DMS79 (cell line): ENCODE data around the gene SLMAP.

ENCODE experiments used
- DNase-seq: peaks from one replicate; lab custom pipeline; 2025; lab: John Stamatoyannopoulos, UW

The SLMAP gene

GRCh38 chr3:57942388-57942787 lies 186.3 kb downstream of the SLMAP start:
- DNase-seq, result no peak

GRCh38 chr3:57942872-57943283 lies 186.8 kb downstream of the SLMAP start:
- no peak for DNase-seq

GRCh38 chr3:57943525-57944495 lies 187.7 kb downstream of the SLMAP start:
- no peak for DNase-seq

- no peak for DNase-seq
Observed at GRCh38 chr3:57946970-57947381, 190.9 kb downstream of the SLMAP start.

GRCh38 chr3:57948080-57948671 lies 192.1 kb downstream of the SLMAP start:
- DNase-seq, result no peak

- DNase-seq, result no peak
Observed at GRCh38 chr3:57948781-57949242, 192.7 kb downstream of the SLMAP start.

- DNase-seq, result no peak
Observed at GRCh38 chr3:57949344-57949743, 193.2 kb downstream of the SLMAP start.

- no peak for DNase-seq
Observed at GRCh38 chr3:57949785-57950615, 193.9 kb downstream of the SLMAP start.

GRCh38 chr3:57951066-57951882 lies 195.2 kb downstream of the SLMAP start:
- DNase-seq, result no peak

GRCh38 chr3:57952208-57952631 lies 196.1 kb downstream of the SLMAP start:
- no peak for DNase-seq

GRCh38 chr3:57952651-57953050 lies 196.5 kb downstream of the SLMAP start:
- DNase-seq, result no peak

GRCh38 chr3:57953576-57953975 lies 197.5 kb downstream of the SLMAP start:
- no peak for DNase-seq

GRCh38 chr3:57956119-57956832 lies 200.2 kb downstream of the SLMAP start:
- no peak for DNase-seq

- DNase-seq, result no peak
Observed at GRCh38 chr3:57956833-57957174, 200.7 kb downstream of the SLMAP start.

- no peak for DNase-seq
Observed at GRCh38 chr3:57957824-57958223, 201.7 kb downstream of the SLMAP start.

- no peak for DNase-seq
Observed at GRCh38 chr3:57958642-57959422, 202.7 kb downstream of the SLMAP start.

GRCh38 chr3:57959423-57960173 lies 203.5 kb downstream of the SLMAP start:
- DNase-seq, result no peak

- no peak for DNase-seq
Observed at GRCh38 chr3:57960174-57960505, 204.0 kb downstream of the SLMAP start.

GRCh38 chr3:57961177-57961827 lies 205.2 kb downstream of the SLMAP start:
- no peak for DNase-seq
